Right cardiac atrium (tissue), 5 donors: ENCODE data around the gene DNAJC7. TPM values are rescaled to one million over a fixed set of nuclear protein-coding genes. Genes with fewer than 3 reads are reported as not detected.
A peak's percentile ranks its signal among the peaks of the same experiment; 100 is the strongest.
"Not testable (repeated sequence)": the region's sequence is repeated elsewhere in the genome, so short reads cannot be mapped to it uniquely, and the experiment has no call there.

Source experiments
- ATAC-seq, 2 donors: fragments of 200-7000 bp; cut with Tn5 transposase; one replicate each; pipeline versions ENCODE4 v1.8.0 to v1.9.1; 2020; ENCODE audit warnings: moderate library complexity in 2 of 2, mild to moderate bottlenecking in 1 of 2
- DNase-seq, 3 donors: peaks; one replicate each; pipeline ENCODE4 v3.0.0-alpha.2; 2020
- H3K27ac ChIP-seq: one replicate; pipeline ENCODE4 v1.5.1; 2013; ENCODE audit warnings: mild to moderate bottlenecking, low read length, control low read depth, moderate library complexity
- H3K27me3 ChIP-seq: one replicate; pipeline ENCODE4 v1.6.1; 2013; ENCODE audit not compliant: control insufficient read depth, insufficient read depth
- H3K4me1 ChIP-seq: one replicate; pipeline ENCODE4 v1.6.1; 2013; ENCODE audit warnings: low read length; ENCODE audit not compliant: control insufficient read depth, insufficient read depth
- H3K4me3 ChIP-seq: one replicate; pipeline ENCODE4 v1.5.1; 2013; ENCODE audit warnings: low read length, control low read depth
- H3K9me3 ChIP-seq: one replicate; pipeline ENCODE4 v1.6.1; 2013; ENCODE audit warnings: low read length; ENCODE audit not compliant: control insufficient read depth
- WGBS: extraction: QIAGEN DNeasy Blood & Tissue Kit; methylation state at CpG from one replicate; pipeline ENCODE4 v1.1.7; 2013; 5-methylcytosine and 5-hydroxymethylcytosine counted together
- intact Hi-C, 4 donors: fragments of 100-400 bp; cut with DNase I; formaldehyde crosslinking; loops; one replicate each; pipeline versions ENCODE4 v1.11.0 to v1.14.0; 2022 to 2023
- polyA plus RNA-seq: library from polyadenylated mRNA; stranded (reverse); fragments of 200-250 nt; gene quantifications from one replicate; pipeline ENCODE4 v1.2.3, GENCODE V29; 2013
- total RNA-seq, 4 donors: library from RNA; stranded (reverse); fragmentation: NEBNext Ultra II Directional; extraction: Animal tissue kit (Norgen Biotek cat#: 25700); gene quantifications; one replicate each; pipeline ENCODE4 v1.2.1, GENCODE V29; 2021
- donor health status: healthy with polysubstance abuse.
- donor health status: DM: no; HTN: yes; CAD: no.
- donor health status: DM: no; HTN: no; CAD: no.
- donor health status: DM: no; HTN: yes; CAD: no; lungs with severe emphysema.
- donor health status: DM: yes; HTN: yes; CAD: no.

Gene DNAJC7
- total and polyA plus RNA-seq, 5 donors: 56.2 to 81.5 (median 61.9) TPM

DNA sequence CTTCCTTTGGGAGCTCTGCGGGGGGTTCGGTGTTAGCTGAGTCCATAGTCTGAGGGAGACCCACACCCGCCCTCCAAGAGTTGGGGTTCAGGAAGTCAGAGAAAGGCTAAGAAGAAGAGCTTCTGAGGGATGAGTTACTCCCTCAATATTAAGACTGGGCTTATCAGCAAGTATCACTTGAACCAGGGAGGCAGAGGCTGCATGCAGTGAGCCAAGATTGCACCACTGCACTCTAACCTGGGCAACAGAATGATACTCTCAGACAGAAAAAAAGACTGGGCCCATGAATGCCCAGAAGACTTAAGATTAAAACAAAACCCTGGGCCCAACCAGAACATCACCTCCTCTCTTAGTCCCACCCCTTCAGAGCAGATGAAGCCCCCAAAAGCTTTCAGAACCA is 8.7 kb upstream of the DNAJC7 start:
- DNase-seq: no peak
- H3K9me3 ChIP-seq: no peaks in the 10 kb centered on the region
- H3K27me3 ChIP-seq: no peaks in the 10 kb centered on the region
- no peaks in the 10 kb centered on the region for H3K4me1 ChIP-seq
- WGBS: 90% methylated on average over 3 of the region's 3 CpGs
- ATAC-seq: no peak
- H3K4me3 ChIP-seq: no peak overlapping the region
- H3K27ac ChIP-seq: no peak overlapping the region
- intact Hi-C loops: loop anchor here (5.0 to 10.0 kb wide), 4 partner anchors 61 to 91 kb away; partner anchors contain the start of genes CNP (in 1 of the 4) and DHX58 (in 1 of the 4)

DNA sequence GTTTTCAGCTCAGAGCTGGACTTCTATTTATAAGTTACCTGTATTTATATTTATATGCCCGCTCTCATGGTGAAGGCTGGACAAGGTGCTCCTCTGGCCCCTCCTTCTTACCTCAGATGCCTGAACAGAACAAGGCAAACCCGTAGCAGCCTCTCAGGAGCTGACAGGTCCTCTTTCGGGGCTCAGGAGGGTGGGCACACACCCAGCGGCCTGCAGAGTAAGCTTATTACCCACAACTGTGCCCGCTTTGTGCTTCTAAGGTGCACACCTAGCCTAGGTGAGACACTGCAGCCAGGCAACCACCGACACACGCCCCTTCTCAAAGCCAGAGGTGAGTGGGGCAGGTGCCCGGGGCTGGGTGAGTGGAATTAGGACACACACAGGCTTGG is 7.9 kb upstream of the DNAJC7 start:
- no peak overlapping the region for H3K4me3 ChIP-seq
- DNase-seq (no peak), ATAC-seq (peak in 1 of 2 donors; percentile 7)
- H3K9me3 ChIP-seq: no peaks in the 10 kb centered on the region
- no peaks in the 10 kb centered on the region for H3K4me1 ChIP-seq
- 67% methylated on average over 8 of the region's 8 CpGs for WGBS
- H3K27me3 ChIP-seq: no peaks in the 10 kb centered on the region
- intact Hi-C loops: loop anchor here (5.0 to 10.0 kb wide), 4 partner anchors 60 to 92 kb away; partner anchors contain the start of genes CNP (in 1 of the 4) and DHX58 (in 1 of the 4)
- H3K27ac ChIP-seq: peak overlapping the region; percentile 31

DNA sequence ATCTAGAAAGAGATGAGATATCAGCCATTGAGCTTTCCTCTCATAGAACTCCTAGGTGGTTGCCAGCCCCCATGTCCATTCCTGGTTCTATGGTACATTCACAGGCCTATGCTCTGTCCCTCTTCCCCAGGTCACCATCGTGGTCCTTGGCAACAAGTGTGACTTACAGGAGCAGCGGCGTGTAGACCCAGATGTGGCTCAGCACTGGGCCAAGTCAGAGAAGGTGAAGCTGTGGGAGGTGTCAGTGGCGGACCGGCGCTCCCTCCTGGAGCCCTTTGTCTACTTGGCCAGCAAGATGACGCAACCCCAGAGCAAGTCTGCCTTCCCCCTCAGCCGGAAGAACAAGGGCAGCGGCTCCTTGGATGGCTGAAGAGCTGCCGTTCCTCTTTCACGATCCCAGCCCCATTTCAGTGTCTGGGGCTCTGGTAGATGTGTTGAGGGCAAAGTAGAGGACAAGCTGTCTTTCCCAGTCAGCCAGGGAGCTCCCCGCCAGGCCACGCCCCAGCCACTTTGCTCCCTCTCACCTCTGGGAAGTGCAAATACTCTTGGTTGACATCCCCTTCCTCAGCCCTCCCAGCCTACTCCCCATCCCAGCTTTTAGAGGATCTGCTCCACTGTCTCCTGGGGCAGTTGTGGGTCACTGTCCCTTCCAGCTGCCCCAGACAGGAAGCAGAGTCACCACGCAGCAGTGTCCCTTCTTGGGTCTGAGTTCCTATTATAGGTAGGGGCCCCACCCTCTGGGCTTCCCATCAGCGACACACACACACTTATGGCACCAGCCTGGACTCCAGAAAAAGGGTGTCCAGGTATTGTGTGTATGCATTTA is 6.5 kb upstream of the DNAJC7 start:
- intact Hi-C loops: loop anchor here in 2 of 4 donors (5.0 to 10.0 kb wide), 3 partner anchors 59 to 91 kb away; partner anchors contain the start of genes CNP (in 1 of the 2) and DHX58 (in 1 of the 2)
- WGBS: 74% methylated on average over 15 of the region's 15 CpGs
- Histone ChIP-seq H3K4me1 (no peaks in the 10 kb centered on the region), H3K9me3 (no peaks in the 10 kb centered on the region), H3K27ac (peak overlapping the region; percentile 4), H3K27me3 (no peaks in the 10 kb centered on the region), H3K4me3 (no peak overlapping the region)
- ATAC-seq: no peak
- DNase-seq: peak in 2 of 3 donors; percentile 40 to 67

DNA sequence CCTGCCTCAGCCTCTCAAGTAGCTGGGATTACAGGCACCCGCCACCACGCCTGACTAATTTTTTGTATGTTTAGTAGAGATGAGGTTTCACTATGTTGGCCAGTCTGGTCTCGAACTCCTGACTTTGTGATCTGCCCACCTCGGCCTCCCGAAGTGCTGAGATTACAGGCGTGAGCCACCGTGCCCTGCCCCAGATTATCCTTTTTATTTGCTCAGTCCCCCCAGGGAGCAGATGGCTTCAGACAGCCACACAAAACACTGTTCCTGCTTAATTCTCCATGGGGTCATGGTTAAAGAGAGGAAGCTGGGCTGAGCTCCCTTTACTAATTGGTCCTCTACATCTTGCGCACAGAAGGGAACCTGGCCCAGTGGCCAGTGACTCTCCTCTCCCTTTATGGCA is 3.6 kb upstream of the DNAJC7 start:
- H3K9me3 ChIP-seq, DNase-seq, ATAC-seq, H3K4me3 ChIP-seq, H3K4me1 ChIP-seq, H3K27me3 ChIP-seq: not testable (repeated sequence)
- intact Hi-C loops: loop anchor here in 2 of 4 donors (5.0 to 10.0 kb wide), 3 partner anchors 56 to 94 kb away; partner anchors contain the start of genes CNP (in 1 of the 2) and DHX58 (in 1 of the 2)
- H3K27ac ChIP-seq: peak overlapping the region; percentile 9
- WGBS: 80% methylated on average over 8 of the region's 8 CpGs

DNA sequence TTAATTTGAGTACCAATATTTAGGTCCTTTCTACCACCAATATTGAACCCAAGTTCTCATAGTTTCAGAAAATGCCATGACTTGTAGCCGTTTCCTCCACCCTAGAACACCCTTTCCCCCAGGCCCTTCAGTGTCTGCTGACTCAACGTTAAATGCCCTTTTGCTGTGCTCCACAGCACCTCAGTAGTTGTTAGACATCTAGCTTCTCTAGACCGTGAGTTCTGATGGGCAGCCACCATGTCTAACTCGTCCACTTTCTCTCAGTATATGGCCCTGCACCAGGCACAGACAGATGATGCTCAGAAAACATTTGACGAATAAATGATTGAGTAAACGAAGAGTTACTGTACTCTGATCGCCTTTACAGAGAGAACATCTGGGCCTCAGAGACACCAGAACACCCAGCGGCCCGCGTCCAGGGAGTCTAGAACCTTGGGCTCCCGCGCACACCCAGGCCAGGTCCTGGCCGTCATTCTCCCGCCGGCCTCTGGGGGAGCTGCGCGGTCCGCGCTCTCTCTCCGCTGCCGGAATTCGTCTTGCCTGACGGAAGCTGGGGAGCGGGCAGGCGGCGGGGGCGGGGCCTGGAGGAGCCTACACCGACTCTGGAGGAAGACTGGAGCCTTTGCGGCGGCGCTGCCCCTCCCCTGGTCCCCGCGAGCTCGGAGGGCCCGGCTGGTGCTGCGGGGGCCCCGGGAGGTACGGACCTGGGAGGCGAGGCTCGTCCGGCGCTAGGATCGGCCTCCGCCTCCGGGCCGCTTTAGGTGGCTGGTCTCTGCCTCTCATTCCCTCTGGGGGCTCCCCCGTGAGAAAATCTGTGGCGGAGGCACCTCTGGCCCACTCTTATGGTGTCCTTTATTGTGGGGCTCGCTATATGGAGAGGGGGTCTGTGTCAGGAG is 2.5 kb upstream of the DNAJC7 start, which contains the start of gene NKIRAS2:
Gene NKIRAS2, plus strand, starts transcription at position 582 of the 896 bp plus-strand sequence. CDS start 1,488 bp downstream, outside the sequence.
- H3K9me3 ChIP-seq: no peaks in the 10 kb centered on the region
- peak; percentile 80 to 85 for ATAC-seq
- no peaks in the 10 kb centered on the region for H3K4me1 ChIP-seq
- peak within 1 kb of the TSS; percentile 83 for H3K4me3 ChIP-seq
- H3K27me3 ChIP-seq: no peaks in the 10 kb centered on the region
- WGBS: 7% methylated on average over 49 of the region's 49 CpGs
- intact Hi-C loops: loop anchor here in 3 of 4 donors (5.0 to 10.0 kb wide), 4 partner anchors 52 to 95 kb away; partner anchors contain the start of genes CNP (in 2 of the 3) and DHX58 (in 1 of the 3)
- H3K27ac ChIP-seq: peak within 1 kb of the TSS; percentile 49
- DNase-seq: peak; percentile 96 to 98 (median 98)

DNA sequence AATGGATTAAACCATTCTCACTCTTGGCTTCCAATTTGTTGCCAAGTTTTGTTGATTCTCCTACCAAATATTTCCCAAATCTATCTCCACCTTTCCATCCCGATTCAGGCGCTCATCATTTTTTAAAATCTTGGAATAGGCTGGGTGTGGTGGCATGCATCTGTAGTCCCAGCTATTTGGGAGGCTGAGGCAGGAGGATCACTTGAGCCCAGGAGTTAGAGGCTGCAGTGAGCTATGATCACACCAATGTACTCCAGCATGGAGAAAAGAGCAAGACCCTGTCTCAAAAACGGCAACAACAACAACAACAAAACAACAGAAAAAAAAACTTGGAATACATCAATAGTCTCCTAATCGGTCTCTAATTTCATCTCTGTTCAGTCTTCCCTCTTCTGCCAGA is 1.7 kb upstream of the DNAJC7 start:
- H3K4me1 ChIP-seq: no peaks in the 10 kb centered on the region
- DNase-seq: no peak
- no peaks in the 10 kb centered on the region for H3K27me3 ChIP-seq
- WGBS: 94% methylated on average over 4 of the region's 4 CpGs
- no peak overlapping the region for H3K27ac ChIP-seq
- H3K9me3 ChIP-seq: no peaks in the 10 kb centered on the region
- no peak overlapping the region for H3K4me3 ChIP-seq
- no peak for ATAC-seq
- intact Hi-C loops: loop anchor here in 1 of 4 donors (5.0 kb wide), 1 partner anchor 52 kb away; the partner anchor contains the start of gene CNP

DNA sequence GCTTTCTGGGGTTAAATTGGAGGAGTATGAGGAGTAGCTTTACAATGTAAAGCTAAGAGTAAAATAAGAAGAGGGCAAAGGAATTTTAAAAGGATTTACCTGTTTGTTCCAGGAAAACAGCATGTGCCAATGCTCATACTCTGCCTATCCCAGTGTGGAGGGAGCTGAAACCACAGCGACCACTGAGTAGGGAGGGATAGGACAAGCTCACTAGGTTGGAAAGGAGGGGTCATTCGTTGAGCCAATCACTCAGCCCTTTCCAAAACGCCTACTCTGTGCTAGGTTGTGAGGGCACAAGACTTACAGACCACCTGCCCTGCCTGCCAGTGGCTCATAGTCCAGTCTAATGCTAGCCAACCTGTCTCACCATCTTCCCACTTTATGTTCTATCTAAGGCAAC is 1.1 kb upstream of the DNAJC7 start:
- Histone ChIP-seq H3K4me3 (peak overlapping the region; percentile 73), H3K4me1 (peaks cover 2% of the 10 kb centered on the region), H3K9me3 (no peaks in the 10 kb centered on the region), H3K27me3 (no peaks in the 10 kb centered on the region), H3K27ac (no peak overlapping the region)
- no peak for DNase-seq
- no peak for ATAC-seq
- whole genome bisulfite sequencing: 33% methylated on average over 3 of the region's 3 CpGs
- intact Hi-C loops: loop anchor here in 1 of 4 donors (5.0 kb wide), 1 partner anchor 51 kb away; the partner anchor contains the start of gene CNP

DNA sequence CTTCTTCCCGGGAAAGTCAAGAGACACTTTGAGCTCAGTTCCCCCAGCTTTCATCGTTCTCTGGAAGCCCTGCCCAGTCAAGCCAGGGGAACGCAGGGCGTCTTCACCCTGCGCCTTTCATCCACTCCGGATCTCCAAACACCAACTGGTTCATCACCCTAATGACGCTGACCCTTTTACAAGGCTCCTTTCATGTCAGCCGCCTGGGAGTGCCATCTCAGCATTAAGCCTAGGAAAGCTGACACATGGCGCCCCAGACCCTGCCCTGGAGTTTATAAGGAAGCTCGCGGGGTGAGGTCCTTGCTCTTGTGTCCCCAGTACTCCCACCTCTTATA is 594 bp upstream of the DNAJC7 start:
- Histone ChIP-seq H3K4me3 (peak overlapping the region; percentile 73), H3K9me3 (no peaks in the 10 kb centered on the region), H3K27me3 (no peaks in the 10 kb centered on the region), H3K4me1 (peaks cover 3% of the 10 kb centered on the region), H3K27ac (peak overlapping the region; percentile 56)
- ATAC-seq (no peak), DNase-seq (peak in 1 of 3 donors; percentile 52)
- intact Hi-C loops: loop anchor here in 1 of 4 donors (5.0 kb wide), 1 partner anchor 51 kb away; the partner anchor contains the start of gene CNP
- WGBS: 8% methylated on average over 11 of the region's 11 CpGs

DNA sequence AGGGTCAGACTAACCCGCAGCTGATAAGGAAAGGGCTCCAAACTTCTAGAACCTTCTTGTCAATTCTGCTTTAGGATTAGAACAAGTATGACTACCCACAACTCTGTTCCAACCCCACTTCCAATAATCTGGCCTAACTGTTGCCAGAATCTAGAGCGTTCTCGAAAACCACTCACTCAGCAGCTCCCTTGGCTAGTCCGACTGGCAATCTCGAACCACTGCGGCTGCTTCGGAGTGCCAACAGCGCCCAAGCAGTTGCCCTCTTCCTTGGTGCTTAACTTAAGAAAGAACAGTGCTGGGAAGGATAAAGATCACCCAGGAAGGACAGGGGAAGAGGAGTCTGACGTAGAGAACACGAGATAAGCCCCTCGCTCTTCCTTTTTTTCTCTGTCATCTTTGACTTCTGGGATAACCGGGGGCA is 818 bp downstream of the DNAJC7 start:
- Histone ChIP-seq H3K4me1 (peaks cover 6% of the 10 kb centered on the region), H3K27ac (peak overlapping the region; percentile 69), H3K9me3 (no peaks in the 10 kb centered on the region), H3K4me3 (peak overlapping the region; percentile 73), H3K27me3 (no peaks in the 10 kb centered on the region)
- intact Hi-C loops: loop anchor here in 1 of 4 donors (5.0 kb wide), 1 partner anchor 49 kb away; the partner anchor contains the start of gene CNP
- 1% methylated on average over 12 of the region's 12 CpGs for WGBS
- no peak for DNase-seq
- ATAC-seq: no peak

DNA sequence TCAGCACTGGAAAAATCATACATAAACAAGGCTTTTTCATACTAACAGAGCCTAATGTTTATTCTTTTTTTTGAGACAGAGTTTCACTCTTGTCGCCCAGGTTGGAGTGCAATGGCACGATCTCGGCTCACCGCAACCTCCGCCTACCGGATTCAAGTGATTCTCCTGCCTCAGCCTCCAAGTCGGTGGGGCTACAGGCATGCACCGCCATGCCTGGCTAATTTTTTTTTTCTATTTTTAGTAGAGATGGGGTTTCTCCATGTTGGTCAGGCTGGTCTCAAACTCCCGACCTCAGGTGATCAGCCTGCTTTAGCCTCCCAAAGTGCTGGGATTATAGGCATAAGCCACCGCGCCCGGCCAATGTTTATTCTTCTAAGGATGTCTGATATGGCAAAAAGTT is 3.5 kb downstream of the DNAJC7 start:
- 93% methylated on average over 12 of the region's 12 CpGs for WGBS
- not testable (repeated sequence) for ATAC-seq

More for the DNA sequence above, 3.5 kb downstream of the DNAJC7 start:
- H3K4me1 ChIP-seq, DNase-seq, H3K4me3 ChIP-seq, H3K9me3 ChIP-seq, H3K27ac ChIP-seq, H3K27me3 ChIP-seq: not testable (repeated sequence)
- intact Hi-C loops: loop anchor here in 1 of 4 donors (5.0 kb wide), 1 partner anchor 46 kb away; the partner anchor contains the start of gene CNP
